ENCODE results near the gene NAA40. TPM values are rescaled to one million over a fixed set of nuclear protein-coding genes. Genes with fewer than 3 reads are reported as not detected.
"Not testable (repeated sequence)": the region's sequence is repeated elsewhere in the genome, so short reads cannot be mapped to it uniquely, and the experiment has no call there.

Gene NAA40
- total RNA-seq, 4 donors from 2014 or later, result 5.4 to 14.5 (median 8.2) TPM

DNA sequence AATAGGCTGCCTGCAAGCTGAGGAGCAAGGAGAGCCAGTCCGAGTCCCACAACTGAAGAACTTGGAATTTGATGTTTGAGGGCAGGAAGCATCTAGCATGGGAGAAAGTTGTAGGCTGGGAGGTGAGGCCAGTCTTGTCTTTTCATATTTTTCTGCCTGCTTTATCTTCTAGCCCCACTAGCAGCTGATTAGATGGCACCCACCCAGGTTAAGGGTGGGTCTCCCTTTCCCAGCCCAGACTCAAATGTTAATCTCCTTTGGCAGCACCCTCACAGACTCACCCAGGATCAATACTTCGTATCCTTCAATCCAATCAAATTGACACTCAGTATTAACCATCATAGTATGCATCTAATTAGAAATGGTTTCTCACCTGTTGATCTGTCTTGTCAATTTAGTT, 30.7 kb downstream of the NAA40 start:
- TF ChIP-seq, protein P1, sequence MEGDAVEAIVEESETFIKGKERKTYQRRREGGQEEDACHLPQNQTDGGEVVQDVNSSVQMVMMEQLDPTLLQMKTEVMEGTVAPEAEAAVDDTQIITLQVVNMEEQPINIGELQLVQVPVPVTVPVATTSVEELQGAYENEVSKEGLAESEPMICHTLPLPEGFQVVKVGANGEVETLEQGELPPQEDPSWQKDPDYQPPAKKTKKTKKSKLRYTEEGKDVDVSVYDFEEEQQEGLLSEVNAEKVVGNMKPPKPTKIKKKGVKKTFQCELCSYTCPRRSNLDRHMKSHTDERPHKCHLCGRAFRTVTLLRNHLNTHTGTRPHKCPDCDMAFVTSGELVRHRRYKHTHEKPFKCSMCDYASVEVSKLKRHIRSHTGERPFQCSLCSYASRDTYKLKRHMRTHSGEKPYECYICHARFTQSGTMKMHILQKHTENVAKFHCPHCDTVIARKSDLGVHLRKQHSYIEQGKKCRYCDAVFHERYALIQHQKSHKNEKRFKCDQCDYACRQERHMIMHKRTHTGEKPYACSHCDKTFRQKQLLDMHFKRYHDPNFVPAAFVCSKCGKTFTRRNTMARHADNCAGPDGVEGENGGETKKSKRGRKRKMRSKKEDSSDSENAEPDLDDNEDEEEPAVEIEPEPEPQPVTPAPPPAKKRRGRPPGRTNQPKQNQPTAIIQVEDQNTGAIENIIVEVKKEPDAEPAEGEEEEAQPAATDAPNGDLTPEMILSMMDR (IDR thresholded peaks at IDR 0.05), result no peak
- ATAC-seq (ENCODE audit: low FRiP score), result no peak

DNA sequence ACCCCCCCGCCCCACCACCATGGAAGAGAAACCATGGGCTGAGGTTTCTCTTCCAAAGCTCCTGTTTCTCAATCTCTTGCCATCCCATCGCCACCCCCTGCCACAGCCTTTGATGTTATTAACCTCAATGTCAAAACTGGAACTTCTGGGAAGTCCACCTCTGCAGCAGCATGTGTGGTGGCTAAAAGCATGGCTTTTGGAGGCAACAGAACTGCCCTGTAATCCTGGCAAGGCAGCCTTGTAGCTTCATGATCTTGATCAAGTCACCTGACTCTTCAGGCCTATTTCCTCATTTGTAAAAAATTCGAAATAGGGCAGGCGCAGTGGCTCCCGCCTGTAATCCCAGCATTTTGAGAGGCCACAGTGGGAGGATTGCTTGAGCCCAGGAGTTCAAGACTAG, 32.1 kb downstream of the NAA40 start:
- no peak for DNase-seq (ENCODE audit: low spot score)
- TF ChIP-seq, protein P1 (IDR thresholded peaks at IDR 0.05), result no peak
- no peak for ATAC-seq (ENCODE audit: low FRiP score)

More for the DNA sequence above, 30.7 kb downstream of the NAA40 start:
- no peak for DNase-seq (ENCODE audit: low spot score)

DNA sequence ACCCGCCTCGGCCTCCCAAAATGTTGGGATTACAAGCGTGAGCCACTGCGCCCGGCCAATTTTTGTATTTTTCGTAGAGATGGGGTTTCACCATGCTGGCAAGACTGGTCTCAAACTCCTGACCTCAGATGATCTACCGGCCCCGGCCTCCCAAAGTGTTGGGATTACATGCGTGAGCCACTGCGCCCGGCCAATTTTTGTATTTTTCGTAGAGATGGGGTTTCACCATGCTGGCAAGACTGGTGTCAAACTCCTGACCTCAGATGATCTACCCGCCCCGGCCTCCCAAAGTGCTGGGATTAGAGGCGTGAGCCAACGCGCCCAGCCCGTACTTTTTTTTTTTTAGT, 35.1 kb downstream of the NAA40 start:
- not testable (repeated sequence) for ATAC-seq (ENCODE audit: low FRiP score); DNase-seq (ENCODE audit: low spot score)

DNA sequence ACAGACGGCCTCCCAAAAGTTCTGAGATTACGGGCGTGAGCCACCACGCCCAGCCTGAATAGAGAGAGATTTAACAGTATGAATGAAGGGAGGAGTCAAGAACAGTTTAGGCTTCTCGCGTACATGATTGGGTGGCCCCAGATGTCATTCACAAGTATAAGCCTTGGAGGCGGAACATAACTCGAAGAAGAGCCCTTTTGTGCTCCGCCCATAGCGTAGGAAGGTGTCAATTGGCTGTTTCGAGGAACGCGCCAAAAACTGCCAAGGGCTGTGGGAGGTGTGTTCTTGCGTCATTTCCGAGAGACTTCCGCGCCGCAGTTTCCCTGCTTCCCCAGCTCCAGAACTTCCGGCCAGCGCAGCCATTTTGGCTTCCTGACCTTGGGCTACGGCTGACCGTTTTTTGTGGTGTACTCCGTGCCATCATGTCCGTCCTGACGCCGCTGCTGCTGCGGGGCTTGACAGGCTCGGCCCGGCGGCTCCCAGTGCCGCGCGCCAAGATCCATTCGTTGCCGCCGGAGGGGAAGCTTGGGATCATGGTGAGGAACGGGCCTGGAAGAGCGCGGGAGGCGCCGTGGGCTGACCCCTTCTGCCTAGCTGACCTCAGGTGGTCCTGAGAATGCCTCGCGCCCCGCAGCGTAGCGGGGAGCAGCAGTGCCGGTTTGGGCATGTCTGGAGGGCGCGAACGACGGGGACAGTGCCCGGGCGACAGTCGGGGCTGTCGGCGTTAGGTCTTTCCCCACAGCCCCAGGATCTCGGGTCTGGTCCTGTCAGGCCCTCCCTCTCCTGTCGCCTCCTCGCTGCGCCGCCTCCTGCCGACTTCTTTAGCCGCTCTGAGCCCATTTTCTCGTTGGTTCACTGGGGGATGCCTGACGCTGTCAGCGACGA, 35.7 kb downstream of the NAA40 start, which contains the start of gene COX8A:
Gene COX8A, plus strand, starts transcription at position 362 of the 885 bp plus-strand sequence. Its CDS starts 61 bp downstream, at position 423.
- peak; percentile 96 for DNase-seq (ENCODE audit: low spot score)
- TF ChIP-seq, protein P1 (IDR thresholded peaks at IDR 0.05), result no peak
- peak; percentile 99 for ATAC-seq (ENCODE audit: low FRiP score)

DNA sequence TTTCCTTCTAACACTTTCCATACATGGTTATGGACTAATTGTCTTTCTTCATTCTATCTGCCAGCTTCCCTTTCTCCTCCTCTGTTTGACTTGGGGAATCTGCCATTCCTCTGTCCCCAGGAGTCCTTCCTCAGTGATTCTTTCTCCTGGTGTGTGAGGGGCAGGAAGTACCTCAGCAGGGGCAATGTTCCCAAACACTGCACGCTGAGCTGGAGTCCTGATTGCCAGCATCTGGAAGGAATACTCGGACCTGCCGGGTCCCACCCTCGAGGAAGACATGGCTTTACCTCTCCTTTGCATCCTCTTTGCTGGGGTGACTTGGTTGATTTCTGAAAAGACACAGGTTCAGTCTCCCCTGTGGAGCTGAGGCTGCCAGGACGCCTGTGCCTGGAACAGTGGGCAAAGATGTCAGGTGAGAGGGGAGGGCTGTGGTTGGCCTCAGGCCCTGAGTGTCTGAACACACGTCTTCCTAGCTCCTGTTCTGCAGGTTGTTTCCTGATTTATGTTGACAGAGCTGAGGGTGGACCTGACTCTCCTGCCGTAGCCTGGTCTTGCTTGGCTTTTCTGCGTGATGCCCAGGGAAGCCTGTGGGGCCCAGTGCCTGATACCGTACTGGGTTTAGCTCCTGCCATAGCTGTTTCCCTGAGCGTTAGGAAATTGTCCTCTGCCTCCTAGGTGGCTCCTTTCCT, 39.9 kb downstream of the NAA40 start:
- no peak for ATAC-seq (ENCODE audit: low FRiP score)
- TF ChIP-seq, protein P1 (IDR thresholded peaks at IDR 0.05), result no peak

DNA sequence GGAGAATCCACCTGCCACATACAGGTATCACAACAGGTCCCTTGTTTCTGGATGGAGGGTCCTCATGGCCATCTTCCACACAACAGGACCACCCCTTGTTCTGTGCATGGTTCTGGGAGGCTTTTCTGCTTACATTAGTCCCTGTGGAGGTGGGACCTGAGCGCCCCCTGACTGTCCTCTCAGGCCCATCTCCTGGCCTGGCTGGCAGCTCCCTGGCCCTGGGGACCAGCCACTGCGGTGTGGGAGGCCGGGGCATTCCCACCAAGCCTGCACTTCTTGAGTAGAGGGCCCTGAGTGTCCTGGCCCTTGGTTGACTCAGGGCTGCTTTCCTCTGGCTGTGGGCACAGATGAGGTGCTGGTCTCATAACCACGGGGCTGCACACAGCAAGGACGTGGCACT, 40.6 kb downstream of the NAA40 start:
- ATAC-seq (ENCODE audit: low FRiP score) (no peak), DNase-seq (ENCODE audit: low spot score) (no peak)
- TF ChIP-seq, protein P1 (IDR thresholded peaks at IDR 0.05), result no peak

More for the DNA sequence above, 39.9 kb downstream of the NAA40 start:
- no peak for DNase-seq (ENCODE audit: low spot score)

DNA sequence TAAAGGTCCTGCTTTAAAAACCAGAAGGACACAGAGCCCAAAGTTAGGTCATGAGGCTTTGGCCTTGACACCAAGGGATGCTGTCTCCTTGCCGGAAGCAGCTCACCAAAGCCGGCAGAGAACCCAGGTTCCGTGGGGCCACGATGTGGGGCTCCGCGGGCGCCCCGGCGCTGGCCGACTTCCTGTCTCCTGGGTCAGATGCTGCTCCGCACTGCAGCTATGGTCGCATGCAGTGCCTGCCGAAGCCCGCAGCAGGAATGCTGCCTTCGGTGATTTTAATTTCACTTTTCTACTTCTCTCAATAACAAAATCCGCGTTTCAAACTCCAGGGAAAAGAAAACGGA, 47.0 kb downstream of the NAA40 start:
- TF ChIP-seq, protein P1 (IDR thresholded peaks at IDR 0.05), result no peak
- DNase-seq (ENCODE audit: low spot score) (no peak), ATAC-seq (ENCODE audit: low FRiP score) (no peak)
